H1 (cell line): ENCODE measurements around the gene TUBA1A. TPM values are rescaled to one million over a fixed set of nuclear protein-coding genes. Genes with fewer than 3 reads are reported as not detected.

Experiments
- CTCF ChIA-PET: fragments of 300-600 bp; sonication (Branson Sonifier 250); formaldehyde crosslinking; loops from one replicate; lab custom pipeline; 2021; ENCODE audit not compliant: partially characterized antibody; lab: Charles Lee
- POLR2A ChIA-PET: fragments of 300-600 bp; sonication (Branson Sonifier 250); formaldehyde crosslinking; loops from one replicate; lab custom pipeline; 2021; ENCODE audit warnings: inconsistent platforms; ENCODE audit not compliant: partially characterized antibody; lab: Charles Lee
- DNase-seq, 2 experiments: peaks; one replicate each; pipeline versions ENCODE4 v3.0.0 to v3.0.0-alpha.2; 2010 to 2022; ENCODE audit warnings: low spot score in 2 of 2, low read depth in 1 of 2, mixed read lengths in 1 of 2
- FAIRE-seq: peaks from 2 replicates; lab custom pipeline; 2011; peaks lifted over from hg19 to GRCh38; lab: Jason Lieb, UNC
- H2AFZ ChIP-seq: 2 replicates; pipeline ENCODE4 v1.8.1; 2012; ENCODE audit warnings: low read length, inconsistent platforms
- H2AK5ac ChIP-seq: 2 replicates; pipeline ENCODE4 v1.6.1; 2013; ENCODE audit warnings: low read depth, low read length
- H2BK120ac ChIP-seq: replicated peaks from 2 replicates; pipeline ENCODE3; 2013; ENCODE audit warnings: low read depth, low read length, inconsistent platforms
- H2BK12ac ChIP-seq: 2 replicates; pipeline ENCODE4 v1.6.1; 2013; ENCODE audit warnings: low read depth, low read length
- H2BK15ac ChIP-seq: 2 replicates; pipeline ENCODE4 v1.6.1; 2013; ENCODE audit warnings: low read length
- H2BK20ac ChIP-seq: 2 replicates; pipeline ENCODE4 v1.6.1; 2013; ENCODE audit warnings: low read length
- H2BK5ac ChIP-seq: 2 replicates; pipeline ENCODE4 v1.6.1; 2013; ENCODE audit warnings: low read depth, low read length
- H3K14ac ChIP-seq: 2 replicates; pipeline ENCODE4 v1.6.1; 2013; ENCODE audit warnings: inconsistent platforms; ENCODE audit not compliant: insufficient read length
- H3K18ac ChIP-seq: 2 replicates; pipeline ENCODE4 v1.6.1; 2013; ENCODE audit warnings: low read length; ENCODE audit errors: extremely low read depth
- H3K23ac ChIP-seq: 2 replicates; pipeline ENCODE4 v1.6.1; 2013; ENCODE audit warnings: inconsistent platforms; ENCODE audit not compliant: insufficient read length
- H3K23me2 ChIP-seq: 2 replicates; pipeline ENCODE4 v1.6.1; 2013; ENCODE audit warnings: low read depth, low read length
- H3K27ac ChIP-seq: 2 replicates; pipeline ENCODE4 v1.6.1; 2011; ENCODE audit warnings: low read depth, low read length, inconsistent platforms
- H3K27me3 ChIP-seq, 4 experiments: replicated peaks in 1 of 4; 1 replicate in 1 of 4; 2 replicates in 3 of 4; pipeline versions ENCODE4 v1.6.1 to v1.8.1; 2011 to 2013; ENCODE audit warnings: low read length in 3 of 4, mild to moderate bottlenecking in 3 of 4, inconsistent platforms in 2 of 4, mixed read lengths in 2 of 4, moderate library complexity in 1 of 4; ENCODE audit not compliant: control insufficient read depth in 3 of 4, insufficient read depth in 3 of 4; ENCODE audit errors: extremely low read depth in 1 of 4
- H3K36me3 ChIP-seq, 4 experiments: 2 replicates each; pipeline versions ENCODE4 v1.6.1 to v1.8.1; 2011 to 2013; ENCODE audit warnings: mild to moderate bottlenecking in 4 of 4, low read length in 3 of 4, moderate library complexity in 2 of 4, control low read depth in 1 of 4, inconsistent platforms in 1 of 4; ENCODE audit not compliant: insufficient read depth in 4 of 4, control insufficient read depth in 2 of 4
- H3K4ac ChIP-seq: replicated peaks from 2 replicates; pipeline ENCODE3; 2013; ENCODE audit warnings: low read length, low read depth, mixed read lengths, inconsistent platforms; ENCODE audit not compliant: insufficient read length
- H3K4me1 ChIP-seq, 4 experiments: replicated peaks in 1 of 4; 1 replicate in 1 of 4; 2 replicates in 3 of 4; pipeline versions ENCODE4 v1.6.1 to v1.8.1; 2011 to 2013; ENCODE audit warnings: low read length in 3 of 4, inconsistent platforms in 2 of 4, mixed read lengths in 1 of 4; ENCODE audit not compliant: insufficient read depth in 4 of 4, control insufficient read depth in 3 of 4
- H3K4me2 ChIP-seq, 2 experiments: 2 replicates each; pipeline versions ENCODE4 v1.6.1 to v1.8.1; 2011 to 2013; ENCODE audit warnings: low read depth in 2 of 2, low read length in 2 of 2, control low read depth in 1 of 2, inconsistent platforms in 1 of 2, mild to moderate bottlenecking in 1 of 2; ENCODE audit not compliant: insufficient read depth in 1 of 2
- H3K4me3 ChIP-seq, 4 experiments: fragments of 200-600, 300-600 bp in 1 of 4; sonication (generic), shearing (Covaris generic), sonication (Bioruptor Twin) in 1 of 4; 2 replicates each; pipeline versions ENCODE4 v1.5.1 to v1.8.1; 2011 to 2016; ENCODE audit warnings: low read length in 4 of 4, low read depth in 3 of 4, control low read depth in 2 of 4, inconsistent platforms in 2 of 4, mild to moderate bottlenecking in 2 of 4, mixed read lengths in 1 of 4, moderate library complexity in 1 of 4; ENCODE audit not compliant: insufficient read depth in 2 of 4; ENCODE audit errors: extremely low read depth in 1 of 4
- H3K56ac ChIP-seq: replicated peaks from 2 replicates; pipeline ENCODE3; 2013; ENCODE audit warnings: low read depth, mild to moderate bottlenecking, mixed read lengths, low read length, inconsistent platforms; ENCODE audit not compliant: insufficient read length
- H3K79me1 ChIP-seq: 2 replicates; pipeline ENCODE4 v1.6.1; 2013; ENCODE audit warnings: low read depth, low read length, control low read depth
- H3K79me2 ChIP-seq, 2 experiments: 2 replicates each; pipeline versions ENCODE4 v1.6.1 to v1.8.1; 2012 to 2013; ENCODE audit warnings: low read length in 2 of 2, mild to moderate bottlenecking in 2 of 2, inconsistent platforms in 1 of 2; ENCODE audit not compliant: insufficient read depth in 2 of 2, control insufficient read depth in 1 of 2
- H3K9ac ChIP-seq, 4 experiments: replicated peaks in 1 of 4; 1 replicate in 1 of 4; 2 replicates in 3 of 4; pipeline versions ENCODE4 v1.6.1 to v1.8.1; 2011 to 2013; ENCODE audit warnings: low read depth in 3 of 4, low read length in 3 of 4, control low read depth in 2 of 4, mild to moderate bottlenecking in 2 of 4, moderate library complexity in 2 of 4, inconsistent platforms in 1 of 4; ENCODE audit errors: extremely low read depth in 1 of 4
- H3K9me3 ChIP-seq, 2 experiments: 2 replicates each; pipeline versions ENCODE4 v1.6.1 to v1.8.1; 2012 to 2013; ENCODE audit warnings: mild to moderate bottlenecking in 2 of 2, moderate library complexity in 2 of 2, control low read depth in 1 of 2, inconsistent platforms in 1 of 2, low read depth in 1 of 2, low read length in 1 of 2, mixed read lengths in 1 of 2; ENCODE audit not compliant: insufficient read depth in 2 of 2
- H4K20me1 ChIP-seq, 2 experiments: replicated peaks in 1 of 2; 2 replicates each; pipeline versions ENCODE3 to v1.8.1; 2011 to 2013; ENCODE audit warnings: inconsistent platforms in 2 of 2, low read length in 2 of 2, mild to moderate bottlenecking in 1 of 2; ENCODE audit not compliant: insufficient read depth in 2 of 2, control insufficient read depth in 1 of 2
- H4K5ac ChIP-seq: 2 replicates; pipeline ENCODE4 v1.6.1; 2013; ENCODE audit warnings: low read length, low read depth, mixed read lengths, inconsistent platforms; ENCODE audit not compliant: insufficient read length
- H4K8ac ChIP-seq: 2 replicates; pipeline ENCODE4 v1.8.0; 2013; ENCODE audit warnings: mild to moderate bottlenecking, moderate library complexity, low read length, inconsistent platforms; ENCODE audit not compliant: insufficient read depth; ENCODE audit errors: extremely low read depth
- H4K91ac ChIP-seq: replicated peaks from 2 replicates; pipeline ENCODE3; 2013; ENCODE audit warnings: low read length, mixed read lengths, inconsistent platforms; ENCODE audit not compliant: insufficient read length
- BCL11A ChIP-seq, 2 experiments: IDR thresholded peaks; one replicate each; pipeline ENCODE4 v1.6.1; 2011; ENCODE audit warnings: low read depth in 2 of 2, low read length in 2 of 2, mild to moderate bottlenecking in 2 of 2
- KDM1A ChIP-seq: fragments of 200-600, 300-600 bp; sonication (generic); IDR thresholded peaks from 2 replicates; pipeline ENCODE4 v1.7.1; 2016; ENCODE audit warnings: mild to moderate bottlenecking, low read length, borderline replicate concordance
- SP4 ChIP-seq: IDR thresholded peaks from 2 replicates; pipeline ENCODE4 v1.6.1; 2012; ENCODE audit warnings: low read length, inconsistent platforms
- TAF7 ChIP-seq: optimal IDR thresholded peaks from 2 replicates; pipeline ENCODE3; 2011; ENCODE audit warnings: low read depth, mild to moderate bottlenecking, inconsistent platforms, low read length, moderate library complexity, borderline replicate concordance
- WGBS, 2 experiments: shearing (Covaris generic) in 1 of 2; methylation state at CpG; one replicate each; pipeline versions ENCODE4 v1.1.6 to v1.1.7; 2013 to 2015; ENCODE audit warnings: low lambda C conversion rate in 2 of 2, mixed read lengths in 2 of 2, inconsistent platforms in 1 of 2, low coverage in 1 of 2, missing lambda C conversion rate in 1 of 2; ENCODE audit not compliant: insufficient replicate concordance in 2 of 2, insufficient coverage in 1 of 2, insufficient read length in 1 of 2; ENCODE audit errors: extremely low coverage in 1 of 2, missing lambda C conversion rate in 1 of 2; 5-methylcytosine and 5-hydroxymethylcytosine counted together
- polyA plus RNA-seq, 7 experiments: library from polyadenylated mRNA; depleted of rRNA in 3 of 7; stranded (reverse) in 5 of 7; unstranded in 2 of 7; fragments of >200 nt in 5 of 7; fragments of 200-250 nt in 2 of 7; gene quantifications; 1 replicate in 5 of 7; 2 replicates in 1 of 7; 4 replicates in 1 of 7; pipeline versions ENCODE4 v1.2.1 to v1.2.3, GENCODE V29; 2011 to 2013; ENCODE audit warnings: missing spikeins in 2 of 7, mixed read lengths in 2 of 7
- total RNA-seq: library from RNA; stranded (reverse); fragmentation: NEBNext Ultra II Directional; extraction: Animal tissue kit (Norgen Biotek cat#: 25700); gene quantifications from 2 replicates; pipeline ENCODE4 v1.2.1, GENCODE V29; 2021
- TF ChIP-seq, protein P1 (sequence below): IDR thresholded peaks from 2 replicates; pipeline ENCODE4 v1.6.1; 2012; ENCODE audit warnings: inconsistent platforms

Gene TUBA1A
- total and polyA plus RNA-seq, 2 of the 8 experiments (the other 6 are each of a cell fraction or from before 2014, with no cell fraction given) = 283 to 1,018 TPM

DNA sequence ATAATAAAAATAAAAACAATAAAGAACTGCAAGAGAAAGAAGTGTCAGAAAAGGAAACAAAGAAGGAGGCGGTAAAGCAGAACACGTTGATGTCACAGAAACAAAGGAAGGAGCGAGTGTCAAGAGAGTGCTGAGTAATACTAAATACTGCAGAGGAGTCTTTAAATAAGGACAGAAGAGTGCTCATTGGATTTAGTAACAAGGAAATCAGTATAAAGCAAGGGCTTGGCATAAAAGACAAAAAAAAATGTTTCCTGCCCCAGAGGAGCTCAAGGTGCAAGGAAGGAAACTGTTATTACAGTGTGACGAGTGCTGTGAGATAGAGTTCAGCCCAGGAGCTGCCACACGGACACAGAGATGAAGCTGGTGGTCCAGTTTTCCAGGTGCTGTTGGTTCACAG is 8.4 kb upstream of the TUBA1A start:
- CTCF ChIA-PET = interaction anchor here (0.9 to 1.5 kb wide), 2 partner anchors 11 to 116 kb away, joined by 3 to 4 read pairs; no protein-coding TSS in a partner anchor
- TF ChIP-seq BCL11A (IDR thresholded peaks at IDR 0.05; ENCODE audit: low read depth in 2 of 2, low read length in 2 of 2) = no peak
- TF ChIP-seq, protein P1, sequence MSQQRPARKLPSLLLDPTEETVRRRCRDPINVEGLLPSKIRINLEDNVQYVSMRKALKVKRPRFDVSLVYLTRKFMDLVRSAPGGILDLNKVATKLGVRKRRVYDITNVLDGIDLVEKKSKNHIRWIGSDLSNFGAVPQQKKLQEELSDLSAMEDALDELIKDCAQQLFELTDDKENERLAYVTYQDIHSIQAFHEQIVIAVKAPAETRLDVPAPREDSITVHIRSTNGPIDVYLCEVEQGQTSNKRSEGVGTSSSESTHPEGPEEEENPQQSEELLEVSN = no peak
- no peak for TF ChIP-seq KDM1A
- TF ChIP-seq SP4 = no peak
- TF ChIP-seq TAF7 = no peak

More for the DNA sequence above, 8.4 kb upstream of the TUBA1A start:
- H2BK20ac ChIP-seq = no peak overlapping the region
- no peak overlapping the region for H2BK12ac ChIP-seq
- H3K9ac ChIP-seq = no peak overlapping the region
- 79% methylated on average over 5 of the region's 5 CpGs; no CpG with 5 or more reads in 1 of the 2 experiments for WGBS, 2 experiments
- H3K4ac ChIP-seq = no peak overlapping the region
- H2AFZ ChIP-seq = 0 out of 2 replicates have a peak overlapping the region, but pooled peaks have one; percentile 46
- H2BK120ac ChIP-seq = no peak overlapping the region
- H2BK15ac ChIP-seq = no peak overlapping the region
- H3K9me3 ChIP-seq = no peaks in the 10 kb centered on the region
- peaks cover 0 to 16% (median 4%) of the 10 kb centered on the region in 4 experiments; a peak in 3 of 7 replicates for H3K4me1 ChIP-seq
- no peak overlapping the region for H3K14ac ChIP-seq
- POLR2A ChIA-PET = interaction anchor here (0.7 to 8.4 kb wide), 4 partner anchors 9 to 68 kb away, joined by 3 to 48 read pairs (median 10); partner anchors contain the start of genes TUBA1A, TUBA1B and TUBA1C
- DNase-seq (no peak), FAIRE-seq (no peak)
- H4K5ac ChIP-seq = no peak overlapping the region
- no peak overlapping the region for H3K18ac ChIP-seq
- H2AK5ac ChIP-seq = no peak overlapping the region
- no peak overlapping the region for H4K91ac ChIP-seq
- H3K27ac ChIP-seq = no peak overlapping the region
- no peak overlapping the region for H2BK5ac ChIP-seq
- H3K36me3 ChIP-seq = no peaks in the 10 kb centered on the region
- H4K8ac ChIP-seq = no peak overlapping the region
- no peak overlapping the region for H3K23ac ChIP-seq
- no peak overlapping the region for H3K4me3 ChIP-seq
- no peaks in the 10 kb centered on the region for H3K23me2 ChIP-seq
- H3K27me3 ChIP-seq = no peaks in the 10 kb centered on the region
- no peaks in the 10 kb centered on the region for H3K79me1 ChIP-seq
- H3K56ac ChIP-seq = no peak overlapping the region
- H4K20me1 ChIP-seq = no peaks in the 10 kb centered on the region
- no peaks in the 10 kb centered on the region for H3K79me2 ChIP-seq
- H3K4me2 ChIP-seq = no peak overlapping the region
